Activated CD4-positive, alpha-beta T cell treated with anti-CD3 and anti-CD28 coated beads, Interleukin-2, amount 10 ng/mL, durations not matched to agents 7 days and 5 days (primary cell): ENCODE results near the gene GLYAT. TPM values are rescaled to one million over a fixed set of nuclear protein-coding genes. Genes with fewer than 3 reads are reported as not detected.

Source experiments
- CTCF ChIA-PET: fragments of 350-600 bp; sonication (Branson Sonifier 250); formaldehyde crosslinking; loops from one replicate; lab custom pipeline; 2021; ENCODE audit warnings: antibody characterized with exemption; lab: Charles Lee
- POLR2A ChIA-PET: fragments of 350-600 bp; sonication (Branson Sonifier 250); formaldehyde crosslinking; loops from one replicate; lab custom pipeline; 2021; ENCODE audit warnings: antibody characterized with exemption; lab: Charles Lee
- DNase-seq: peaks from one replicate; pipeline ENCODE4 v3.0.0-alpha.2; 2020
- H3K27ac Mint-ChIP-seq: one replicate; pipeline ENCODE4 v1.8.0; 2021; ENCODE audit warnings: mild to moderate bottlenecking, moderate library complexity, mixed read lengths
- H3K27me3 Mint-ChIP-seq: one replicate; pipeline ENCODE4 v1.8.0; 2021; ENCODE audit warnings: mixed read lengths
- H3K36me3 Mint-ChIP-seq: one replicate; pipeline ENCODE4 v1.8.0; 2021; ENCODE audit warnings: low read depth, mixed read lengths
- H3K4me1 Mint-ChIP-seq: one replicate; pipeline ENCODE4 v1.8.0; 2021; ENCODE audit warnings: mixed read lengths
- H3K4me3 Mint-ChIP-seq: one replicate; pipeline ENCODE4 v1.8.0; 2021; ENCODE audit warnings: mild to moderate bottlenecking, moderate library complexity, mixed read lengths
- H3K9me3 Mint-ChIP-seq: one replicate; pipeline ENCODE4 v1.8.0; 2021; ENCODE audit warnings: mixed read lengths
- total RNA-seq, 2 experiments: library from RNA; stranded (reverse); gene quantifications; one replicate each; pipeline ENCODE4 v1.2.3, GENCODE V29; 2021

Gene GLYAT, protein sequence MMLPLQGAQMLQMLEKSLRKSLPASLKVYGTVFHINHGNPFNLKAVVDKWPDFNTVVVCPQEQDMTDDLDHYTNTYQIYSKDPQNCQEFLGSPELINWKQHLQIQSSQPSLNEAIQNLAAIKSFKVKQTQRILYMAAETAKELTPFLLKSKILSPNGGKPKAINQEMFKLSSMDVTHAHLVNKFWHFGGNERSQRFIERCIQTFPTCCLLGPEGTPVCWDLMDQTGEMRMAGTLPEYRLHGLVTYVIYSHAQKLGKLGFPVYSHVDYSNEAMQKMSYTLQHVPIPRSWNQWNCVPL
- total RNA-seq: not detected

- H3K4me1 Mint-ChIP-seq: peaks cover 13% of the 10 kb centered on the region
- ChIA-PET POLR2A (no interaction called here), CTCF (no interaction called here)
- DNase-seq: no peak
- H3K36me3 Mint-ChIP-seq: peaks cover 1% of the 10 kb centered on the region
- H3K27ac Mint-ChIP-seq: no peak within 1 kb of the TSS
- H3K27me3 Mint-ChIP-seq: no peaks in the 10 kb centered on the region
- peaks cover 2% of the 10 kb centered on the region for H3K9me3 Mint-ChIP-seq
- no peak within 1 kb of the TSS for H3K4me3 Mint-ChIP-seq
Observed at GRCh38 chr11:58731819-58732218, at the start of gene GLYAT. GLYAT (minus strand) TSS chr11:58731943; CDS start chr11:58724496, 7,447 bp downstream.

- Mint-ChIP-seq H3K4me1 (no peaks in the 10 kb centered on the region), H3K27ac (no peak overlapping the region), H3K27me3 (no peaks in the 10 kb centered on the region), H3K4me3 (no peak overlapping the region), H3K9me3 (no peaks in the 10 kb centered on the region), H3K36me3 (no peaks in the 10 kb centered on the region)
- no peak for DNase-seq
- ChIA-PET POLR2A (no interaction called here), CTCF (no interaction called here)
Observed at GRCh38 chr11:58781345-58781744, 49.6 kb upstream of the GLYAT start.

DNA sequence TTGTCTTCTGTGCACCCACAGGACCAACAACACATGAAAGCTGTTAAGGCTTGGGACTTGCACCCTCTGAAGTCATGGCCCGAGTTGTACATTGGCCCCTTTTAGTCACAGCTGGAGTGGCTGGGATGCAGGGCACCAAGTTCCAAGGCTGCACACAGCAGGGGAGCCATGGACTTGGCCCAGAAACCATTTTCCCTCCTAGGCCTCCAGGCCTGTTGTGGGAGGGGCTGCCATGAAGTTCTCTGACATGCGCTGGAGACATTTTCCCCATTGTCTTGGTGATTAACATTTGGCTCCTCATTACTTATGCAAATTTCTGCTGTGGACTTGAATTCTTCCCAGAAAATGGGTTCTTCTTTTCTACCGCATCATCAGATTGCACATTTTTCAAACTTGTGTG lies 48.8 kb upstream of the GLYAT start:
- ChIA-PET POLR2A (no interaction called here), CTCF (no interaction called here)
- Mint-ChIP-seq H3K36me3 (no peaks in the 10 kb centered on the region), H3K4me3 (no peak overlapping the region), H3K4me1 (no peaks in the 10 kb centered on the region), H3K27me3 (no peaks in the 10 kb centered on the region), H3K27ac (no peak overlapping the region), H3K9me3 (no peaks in the 10 kb centered on the region)
- DNase-seq: no peak

GRCh38 chr11:58776891-58777710 lies 45.4 kb upstream of the GLYAT start:
- ChIA-PET POLR2A (no interaction called here), CTCF (no interaction called here)
- Mint-ChIP-seq H3K9me3 (no peaks in the 10 kb centered on the region), H3K27me3 (no peaks in the 10 kb centered on the region), H3K36me3 (no peaks in the 10 kb centered on the region), H3K4me3 (no peak overlapping the region), H3K4me1 (no peaks in the 10 kb centered on the region), H3K27ac (no peak overlapping the region)
- DNase-seq: no peak

GRCh38 chr11:58775066-58775708 lies 43.4 kb upstream of the GLYAT start:
- ChIA-PET CTCF (no interaction called here), POLR2A (no interaction called here)
- no peak for DNase-seq

GRCh38 chr11:58774164-58774593 lies 42.4 kb upstream of the GLYAT start:
- Mint-ChIP-seq H3K27ac (no peak overlapping the region), H3K36me3 (no peaks in the 10 kb centered on the region), H3K27me3 (peaks cover 2% of the 10 kb centered on the region), H3K4me3 (no peak overlapping the region), H3K4me1 (peaks cover 4% of the 10 kb centered on the region), H3K9me3 (no peaks in the 10 kb centered on the region)
- no peak for DNase-seq
- POLR2A ChIA-PET: no interaction called here
- CTCF ChIA-PET: no interaction called here

More at GRCh38 chr11:58775066-58775708, 43.4 kb upstream of the GLYAT start:
- peaks cover 4% of the 10 kb centered on the region for H3K4me1 Mint-ChIP-seq
- no peak overlapping the region for H3K4me3 Mint-ChIP-seq
- H3K9me3 Mint-ChIP-seq: no peaks in the 10 kb centered on the region
- no peak overlapping the region for H3K27ac Mint-ChIP-seq
- no peaks in the 10 kb centered on the region for H3K27me3 Mint-ChIP-seq
- H3K36me3 Mint-ChIP-seq: no peaks in the 10 kb centered on the region

DNA sequence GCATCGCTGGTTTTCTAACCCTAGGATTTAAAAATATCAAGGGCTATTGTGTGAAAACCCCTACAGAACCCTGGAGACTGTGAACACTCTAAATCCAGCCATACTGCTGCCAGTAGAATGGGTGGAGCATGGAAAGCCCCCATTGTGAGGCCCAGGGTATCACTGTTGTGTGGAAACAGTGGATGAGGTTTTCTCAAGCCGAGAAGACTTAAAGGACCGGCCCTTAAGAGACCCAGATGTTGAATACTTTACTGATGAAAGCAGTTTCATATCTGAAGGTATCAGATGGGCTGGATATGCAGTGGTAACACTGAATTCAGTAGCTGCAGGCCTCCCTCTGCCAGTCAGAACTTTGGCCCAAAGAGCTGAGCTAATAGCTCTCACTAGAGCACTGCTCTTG lies 41.6 kb upstream of the GLYAT start:
- CTCF ChIA-PET: no interaction called here

DNA sequence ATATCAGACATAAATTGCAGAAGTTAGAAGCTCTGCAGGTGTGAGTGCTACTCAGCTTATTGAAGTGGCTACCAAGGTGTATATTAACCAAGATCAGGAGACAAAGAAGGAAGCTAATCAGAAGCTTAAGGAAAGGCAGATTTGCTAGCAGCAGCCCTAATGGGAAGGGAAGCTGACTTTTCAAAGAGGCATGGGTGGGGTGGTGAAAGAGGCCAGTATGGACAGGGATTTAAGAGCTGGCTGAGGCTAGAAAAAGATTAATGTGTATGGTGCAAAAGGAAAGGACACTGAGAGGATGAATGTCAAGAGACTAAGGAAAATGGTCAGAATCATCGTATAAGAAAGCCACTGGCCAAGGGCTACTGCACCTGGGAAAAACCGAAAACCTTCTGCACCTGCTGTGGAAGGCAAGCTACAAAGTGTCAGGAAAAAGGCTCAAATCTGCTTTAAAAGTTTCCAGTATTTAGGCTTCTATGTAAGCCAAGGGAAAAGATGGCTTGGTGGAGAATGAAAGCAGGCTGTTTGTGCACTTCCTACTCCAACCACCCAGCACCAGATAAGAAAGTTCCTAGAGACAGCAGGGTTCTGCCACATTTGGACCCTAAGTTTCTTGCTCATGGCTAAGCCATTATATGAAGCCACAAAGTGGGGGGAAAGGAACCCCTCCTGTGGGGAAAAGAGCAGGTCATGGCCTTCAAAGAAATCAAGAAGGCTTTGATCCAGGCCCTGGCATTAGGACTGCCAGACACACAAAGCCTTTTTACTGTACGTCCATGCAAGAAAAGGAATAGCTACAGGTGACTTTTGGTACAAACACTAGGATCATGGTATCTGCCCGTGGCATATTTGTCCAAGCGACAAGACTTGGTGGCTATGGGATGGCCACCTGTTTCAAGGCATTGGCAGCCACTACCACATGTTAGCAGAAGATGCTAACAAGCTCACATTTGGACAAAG lies 40.9 kb upstream of the GLYAT start:
- ChIA-PET CTCF (interaction anchor here (1.3 kb wide), 1 partner anchor 21 kb away, joined by 3 read pairs; no protein-coding TSS in a partner anchor), POLR2A (no interaction called here)
- Mint-ChIP-seq H3K9me3 (no peaks in the 10 kb centered on the region), H3K4me3 (no peak overlapping the region), H3K36me3 (no peaks in the 10 kb centered on the region), H3K27ac (no peak overlapping the region), H3K27me3 (peaks cover 2% of the 10 kb centered on the region), H3K4me1 (peaks cover 4% of the 10 kb centered on the region)
- DNase-seq: no peak

More for the DNA sequence above, 41.6 kb upstream of the GLYAT start:
- no peak for DNase-seq
- Mint-ChIP-seq H3K36me3 (no peaks in the 10 kb centered on the region), H3K4me3 (no peak overlapping the region), H3K27ac (no peak overlapping the region), H3K9me3 (no peaks in the 10 kb centered on the region), H3K27me3 (peaks cover 2% of the 10 kb centered on the region), H3K4me1 (peaks cover 4% of the 10 kb centered on the region)
- POLR2A ChIA-PET: no interaction called here

GRCh38 chr11:58771458-58771855 lies 39.7 kb upstream of the GLYAT start:
- Mint-ChIP-seq H3K27me3 (peaks cover 2% of the 10 kb centered on the region), H3K36me3 (no peaks in the 10 kb centered on the region), H3K27ac (no peak overlapping the region), H3K9me3 (no peaks in the 10 kb centered on the region), H3K4me1 (peaks cover 4% of the 10 kb centered on the region), H3K4me3 (no peak overlapping the region)
- no peak for DNase-seq
- ChIA-PET CTCF (no interaction called here), POLR2A (no interaction called here)

DNA sequence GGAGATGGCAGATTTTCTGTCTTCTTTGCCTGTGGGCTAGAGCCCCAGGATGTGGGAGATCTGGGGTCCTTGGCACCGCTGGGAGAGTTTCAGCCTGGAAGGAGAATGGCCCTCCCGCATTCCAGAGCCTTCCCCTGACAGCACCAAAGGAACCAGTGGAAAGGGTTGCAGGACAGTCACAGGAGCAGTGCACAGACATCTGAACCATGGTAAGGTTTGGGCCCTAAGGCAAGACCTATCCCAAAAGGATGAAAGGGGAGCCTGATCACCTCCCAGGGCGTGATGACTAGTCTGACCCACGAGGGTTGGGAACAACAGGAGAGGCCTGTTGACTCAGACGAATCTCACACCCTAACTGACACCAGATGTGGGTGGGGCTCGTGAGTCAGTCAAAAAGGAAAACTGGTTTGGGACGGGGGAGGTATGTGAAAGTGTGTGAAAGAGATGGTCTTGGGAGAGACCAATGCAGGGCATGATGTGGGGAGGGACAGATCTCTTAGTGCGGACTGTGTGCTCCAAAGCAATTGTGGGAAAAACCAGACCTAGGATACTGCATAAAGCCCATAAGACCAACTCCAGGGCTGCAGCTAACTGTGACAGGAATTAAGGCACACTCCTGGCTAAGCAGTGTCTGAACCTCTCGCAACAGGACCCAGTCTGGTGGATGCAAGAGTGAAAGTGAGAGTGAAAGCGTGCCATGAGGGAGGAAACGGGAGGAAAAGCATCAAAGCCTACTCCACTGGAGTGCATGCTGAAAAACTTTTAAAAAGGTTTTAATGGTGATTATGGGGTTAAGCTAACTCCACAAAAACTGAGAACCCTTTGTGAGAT lies 39.1 kb upstream of the GLYAT start:
- POLR2A ChIA-PET: no interaction called here
- Mint-ChIP-seq H3K9me3 (no peaks in the 10 kb centered on the region), H3K4me3 (no peak overlapping the region), H3K27me3 (peaks cover 2% of the 10 kb centered on the region), H3K36me3 (no peaks in the 10 kb centered on the region), H3K27ac (no peak overlapping the region), H3K4me1 (peaks cover 4% of the 10 kb centered on the region)
- CTCF ChIA-PET: no interaction called here
- no peak for DNase-seq

GRCh38 chr11:58770166-58770565 lies 38.4 kb upstream of the GLYAT start:
- Mint-ChIP-seq H3K4me3 (no peak overlapping the region), H3K27ac (no peak overlapping the region), H3K36me3 (no peaks in the 10 kb centered on the region), H3K27me3 (peaks cover 2% of the 10 kb centered on the region), H3K9me3 (no peaks in the 10 kb centered on the region), H3K4me1 (peaks cover 4% of the 10 kb centered on the region)
- POLR2A ChIA-PET: no interaction called here
- CTCF ChIA-PET: no interaction called here
- DNase-seq: no peak

DNA sequence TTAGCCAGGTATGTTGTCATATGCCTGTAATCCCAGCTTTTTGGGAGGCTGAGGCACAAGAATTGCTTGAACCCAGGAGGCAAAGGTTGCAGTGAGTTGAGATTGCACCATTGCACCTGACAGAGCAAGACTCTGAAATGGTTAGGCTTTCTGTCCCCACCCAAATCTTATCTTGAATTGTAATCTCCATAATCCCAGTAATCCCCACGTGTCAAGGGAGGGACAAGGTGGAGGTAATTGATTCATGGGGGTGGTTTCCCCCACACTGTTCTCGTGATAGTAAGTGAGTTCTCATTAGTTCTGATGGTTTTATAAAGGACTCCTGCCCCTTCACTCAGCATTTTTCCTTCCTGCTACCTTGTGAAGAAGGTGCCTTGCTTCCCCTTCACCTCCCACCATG lies 37.6 kb upstream of the GLYAT start:
- H3K36me3 Mint-ChIP-seq: no peaks in the 10 kb centered on the region
- no peaks in the 10 kb centered on the region for H3K9me3 Mint-ChIP-seq
- H3K4me3 Mint-ChIP-seq: no peak overlapping the region
- no peak overlapping the region for H3K27ac Mint-ChIP-seq
- peaks cover 7% of the 10 kb centered on the region for H3K27me3 Mint-ChIP-seq
- CTCF ChIA-PET: no interaction called here
- DNase-seq: no peak
- H3K4me1 Mint-ChIP-seq: peaks cover 4% of the 10 kb centered on the region
- POLR2A ChIA-PET: no interaction called here
